Activated T-cell treated with anti-CD3 and anti-CD28 coated beads, Interleukin-2, amount 50 U/mL, for 72 hours (primary cell): ENCODE results near the gene SH3GL2. TPM values are rescaled to one million over a fixed set of nuclear protein-coding genes. Genes with fewer than 3 reads are reported as not detected.

ENCODE experiments used
- ATAC-seq, 2 donors: fragments of 150-1000 bp; cut with Tn5 transposase; replicated peaks in 1 of 2; 2 replicates each; pipeline ENCODE4 v1.10.0; 2021; ENCODE audit warnings: moderate library complexity in 2 of 2, mild to moderate bottlenecking in 1 of 2
- DNase-seq, 2 donors: peaks; one replicate each; pipeline ENCODE4 v3.0.0; 2021 to 2022; ENCODE audit warnings: mixed read lengths in 1 of 2
- H3K27ac Mint-ChIP-seq: one replicate; pipeline ENCODE4 v1.8.0; 2022; ENCODE audit warnings: mild to moderate bottlenecking, moderate library complexity, mixed read lengths
- H3K27me3 Mint-ChIP-seq: one replicate; pipeline ENCODE4 v1.8.0; 2022; ENCODE audit warnings: low read depth, mixed read lengths
- H3K36me3 Mint-ChIP-seq, 2 donors: one replicate each; pipeline ENCODE4 v1.8.0; 2022; ENCODE audit warnings: mixed read lengths in 2 of 2, mild to moderate bottlenecking in 1 of 2; ENCODE audit not compliant: insufficient read depth in 2 of 2
- H3K4me1 Mint-ChIP-seq: one replicate; pipeline ENCODE4 v1.8.0; 2022; ENCODE audit warnings: low read depth, mixed read lengths
- H3K4me3 Mint-ChIP-seq, 2 donors: one replicate each; pipeline ENCODE4 v1.8.0; 2022; ENCODE audit warnings: mild to moderate bottlenecking in 2 of 2, mixed read lengths in 2 of 2, moderate library complexity in 2 of 2
- H3K9me3 Mint-ChIP-seq, 2 donors: one replicate each; pipeline ENCODE4 v1.8.0; 2022; ENCODE audit warnings: mixed read lengths in 2 of 2
- total RNA-seq, 2 donors: library from RNA; stranded (reverse); gene quantifications; one replicate each; pipeline ENCODE4 v1.2.3, GENCODE V29; 2022

The SH3GL2 gene
- total RNA-seq, 2 donors from 2014 or later: not detected

DNA sequence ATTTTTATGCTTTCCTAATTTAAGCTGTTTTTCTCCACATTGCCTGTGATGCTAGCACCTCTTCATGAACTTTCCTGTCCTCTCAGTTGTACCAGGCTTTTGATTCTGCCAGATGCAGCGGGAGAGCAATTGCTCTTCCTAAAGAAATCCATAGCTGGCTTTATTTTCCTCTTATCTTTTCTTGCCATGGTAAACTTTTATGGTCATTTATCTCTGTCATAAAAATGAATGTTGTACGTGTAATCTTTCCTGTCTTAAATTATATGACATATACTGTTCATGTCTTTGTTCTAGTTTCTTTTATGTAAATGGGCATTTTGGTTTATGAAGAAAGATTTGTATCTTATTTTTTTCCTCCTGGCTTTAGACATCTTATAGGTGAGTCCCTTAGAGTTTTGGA, 127.5 kb downstream of the SH3GL2 start:
- no peak for DNase-seq
- Mint-ChIP-seq H3K4me1 (no peaks in the 10 kb centered on the region), H3K4me3 (no peak overlapping the region), H3K36me3 (no peaks in the 10 kb centered on the region), H3K9me3 (no peaks in the 10 kb centered on the region), H3K27ac (no peak overlapping the region), H3K27me3 (no peaks in the 10 kb centered on the region)
- no peak for ATAC-seq

DNA sequence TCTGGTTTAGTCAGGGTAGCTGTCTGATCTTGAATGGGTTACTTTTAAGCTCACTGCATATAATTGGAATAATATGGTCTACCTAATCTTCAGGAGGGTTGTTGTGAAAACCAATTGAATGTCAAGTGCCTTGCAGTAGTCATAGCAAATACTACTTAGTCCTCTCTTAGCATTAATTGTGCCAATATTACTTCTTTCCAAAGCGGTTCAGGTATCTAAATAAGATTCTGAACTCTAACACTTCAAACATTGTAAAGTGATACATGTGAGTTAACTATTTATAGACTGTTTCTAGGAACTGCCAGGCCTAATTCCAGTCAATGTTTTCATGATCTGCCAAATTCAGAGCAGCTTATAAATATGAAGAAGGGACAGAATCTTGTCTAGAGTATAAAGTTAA, 140.2 kb downstream of the SH3GL2 start:
- no peak overlapping the region for H3K27ac Mint-ChIP-seq
- no peaks in the 10 kb centered on the region for H3K4me1 Mint-ChIP-seq
- no peak overlapping the region for H3K4me3 Mint-ChIP-seq
- no peaks in the 10 kb centered on the region for H3K27me3 Mint-ChIP-seq
- H3K36me3 Mint-ChIP-seq: peaks cover 2 to 3% of the 10 kb centered on the region in 2 donors
- DNase-seq: no peak
- peaks cover 10% of the 10 kb centered on the region in 2 donors for H3K9me3 Mint-ChIP-seq
- no peak for ATAC-seq

DNA sequence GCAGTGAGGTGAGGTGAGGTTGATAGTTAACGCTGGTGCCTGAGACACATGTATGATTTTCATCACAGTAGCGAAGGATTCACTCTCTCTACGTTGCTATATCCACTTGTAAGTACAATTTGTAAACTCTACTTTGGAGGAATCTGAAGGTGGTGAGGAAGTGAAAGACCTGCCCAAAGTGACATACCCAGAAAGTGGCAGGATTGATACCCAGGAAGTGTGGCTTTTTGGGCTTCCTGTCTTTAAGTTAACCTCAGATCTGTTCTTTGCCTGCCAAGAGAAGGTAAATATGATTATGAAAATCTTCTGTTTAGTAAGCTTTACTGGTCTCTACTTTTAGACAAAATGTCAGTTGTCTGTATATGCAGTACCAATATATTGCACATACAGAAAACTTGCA, 143.1 kb downstream of the SH3GL2 start:
- Mint-ChIP-seq H3K4me3 (no peak overlapping the region), H3K27ac (no peak overlapping the region), H3K9me3 (peaks cover 9 to 13% of the 10 kb centered on the region in 2 donors), H3K27me3 (no peaks in the 10 kb centered on the region), H3K36me3 (peaks cover 2 to 5% of the 10 kb centered on the region in 2 donors), H3K4me1 (no peaks in the 10 kb centered on the region)
- ATAC-seq (no peak), DNase-seq (no peak)

DNA sequence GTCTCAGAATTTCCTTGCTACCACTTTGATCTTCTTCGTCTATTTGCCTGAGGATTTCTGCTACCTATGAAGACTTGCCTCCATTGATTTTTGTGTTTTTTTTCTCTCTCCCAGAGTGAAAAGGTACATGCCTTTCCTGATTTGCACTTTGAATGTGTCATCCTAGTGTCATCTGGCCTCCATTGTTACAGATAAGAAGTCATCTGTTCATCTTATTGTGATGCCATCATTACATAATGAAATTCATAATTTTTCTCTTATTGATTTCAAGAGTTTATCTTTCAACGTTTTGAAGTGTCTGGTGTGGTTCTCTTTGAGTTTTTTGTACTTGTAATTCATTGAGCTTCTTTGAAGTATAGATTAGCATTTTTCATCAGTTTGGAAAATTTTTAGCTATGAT, 144.8 kb downstream of the SH3GL2 start:
- Mint-ChIP-seq H3K4me3 (no peak overlapping the region), H3K4me1 (no peaks in the 10 kb centered on the region), H3K27ac (no peak overlapping the region), H3K9me3 (peaks cover 9 to 15% of the 10 kb centered on the region in 2 donors), H3K36me3 (peaks cover 2 to 5% of the 10 kb centered on the region in 2 donors), H3K27me3 (no peaks in the 10 kb centered on the region)
- ATAC-seq: no peak
- no peak for DNase-seq

DNA sequence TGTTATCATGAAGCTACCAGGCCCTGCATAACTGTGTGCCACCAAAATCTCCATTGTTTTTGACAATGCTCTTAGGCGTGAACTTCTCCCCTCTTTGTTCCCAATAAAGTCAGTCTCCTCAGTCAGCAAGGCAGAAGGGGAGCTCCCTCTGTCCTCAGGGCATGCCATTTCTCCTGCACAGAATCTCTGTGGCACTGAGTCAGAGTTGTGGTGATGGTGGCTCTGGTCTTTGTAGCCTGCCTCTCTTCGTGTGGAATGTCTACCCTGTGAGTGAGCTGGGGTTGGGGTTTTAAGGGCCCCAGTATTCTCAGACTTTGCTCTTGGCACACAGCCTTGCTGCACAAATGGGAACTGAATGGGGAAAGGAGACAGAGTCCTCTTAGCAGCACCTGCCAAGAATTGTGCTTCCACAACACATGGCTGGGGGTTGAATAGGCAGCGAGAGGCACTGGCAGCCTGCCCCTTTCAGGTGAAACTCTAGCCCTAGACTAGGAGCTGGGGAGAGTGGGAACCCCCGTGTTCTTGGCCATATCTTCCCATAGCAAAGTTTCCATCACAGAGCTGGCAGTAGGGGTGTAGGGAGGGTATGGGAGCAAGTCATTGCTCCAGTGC, 146.6 kb downstream of the SH3GL2 start:
- Mint-ChIP-seq H3K27me3 (no peaks in the 10 kb centered on the region), H3K36me3 (peaks cover 4 to 5% of the 10 kb centered on the region in 2 donors), H3K9me3 (peaks cover 15% of the 10 kb centered on the region in 2 donors), H3K4me1 (no peaks in the 10 kb centered on the region), H3K27ac (no peak overlapping the region), H3K4me3 (no peak overlapping the region)
- DNase-seq (no peak), ATAC-seq (no peak)

DNA sequence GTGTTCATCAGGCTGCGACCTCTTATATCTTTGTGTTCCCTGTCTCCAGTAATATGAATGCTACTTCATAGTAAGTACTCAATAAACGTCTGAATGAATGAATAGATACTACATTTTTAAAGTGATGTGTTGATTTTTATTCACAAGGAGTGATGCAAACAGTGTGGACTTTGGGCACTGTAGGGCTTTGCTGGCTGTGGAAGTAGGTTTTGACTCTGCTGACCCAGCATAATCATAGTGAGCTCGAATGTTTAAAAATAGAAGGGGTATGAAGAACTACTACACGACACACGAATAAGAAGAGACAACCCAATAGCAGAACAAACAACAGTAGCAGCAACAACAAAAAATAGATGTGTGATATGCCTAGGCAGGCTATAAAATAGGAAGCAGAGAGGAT, 147.4 kb downstream of the SH3GL2 start:
- no peak overlapping the region for H3K27ac Mint-ChIP-seq
- H3K36me3 Mint-ChIP-seq: peaks cover 4 to 5% of the 10 kb centered on the region in 2 donors
- DNase-seq (no peak), ATAC-seq (no peak)
- H3K9me3 Mint-ChIP-seq: peaks cover 15% of the 10 kb centered on the region in 2 donors
- no peaks in the 10 kb centered on the region for H3K4me1 Mint-ChIP-seq
- no peak overlapping the region for H3K4me3 Mint-ChIP-seq
- H3K27me3 Mint-ChIP-seq: no peaks in the 10 kb centered on the region

DNA sequence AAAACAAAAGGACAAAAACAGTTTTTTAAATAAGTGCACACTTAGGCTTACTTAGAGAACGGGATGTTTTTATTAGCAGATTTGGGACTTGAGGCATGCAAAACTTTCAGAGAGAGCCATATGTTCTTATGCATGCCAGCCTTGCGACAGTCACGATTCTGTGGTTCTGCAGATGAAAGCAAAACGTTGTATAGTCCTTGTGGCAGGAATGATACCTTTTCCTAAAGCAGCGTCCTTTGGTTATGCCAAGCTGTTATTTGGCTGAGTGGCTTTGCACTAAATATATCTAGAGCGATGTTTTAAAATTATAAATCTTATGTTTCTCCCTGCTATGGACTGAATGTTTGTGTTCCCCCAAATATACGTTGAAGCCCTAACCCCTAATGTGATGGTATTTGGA, 152.0 kb downstream of the SH3GL2 start:
- ATAC-seq: no peak
- Mint-ChIP-seq H3K36me3 (peaks cover 0 to 3% of the 10 kb centered on the region in 2 donors), H3K4me1 (no peaks in the 10 kb centered on the region), H3K27ac (no peak overlapping the region), H3K9me3 (peaks cover 4 to 14% of the 10 kb centered on the region in 2 donors), H3K27me3 (no peaks in the 10 kb centered on the region), H3K4me3 (no peak overlapping the region)
- no peak for DNase-seq

DNA sequence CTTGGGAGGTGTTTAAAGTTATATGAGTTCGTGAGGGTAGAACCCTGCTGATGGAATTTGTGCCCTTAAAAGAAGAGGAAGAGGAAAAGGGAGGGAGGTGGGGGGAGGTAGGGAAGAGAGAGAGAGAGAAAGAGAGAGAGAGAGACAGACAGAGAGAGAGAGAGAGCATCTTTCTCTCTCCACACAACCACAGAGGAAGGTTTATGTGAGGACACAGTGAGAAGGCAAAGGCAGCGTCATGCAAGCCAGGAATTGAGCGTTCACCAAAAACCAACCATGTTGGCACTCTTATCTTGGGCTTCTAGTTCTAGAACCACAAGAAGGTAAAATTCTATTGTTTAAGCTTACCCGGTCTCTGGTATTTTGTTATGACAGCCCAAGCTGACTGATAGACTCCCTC, 152.4 kb downstream of the SH3GL2 start:
- H3K4me3 Mint-ChIP-seq: no peak overlapping the region
- ATAC-seq (no peak), DNase-seq (no peak)
- H3K36me3 Mint-ChIP-seq: peaks cover 0 to 3% of the 10 kb centered on the region in 2 donors
- H3K9me3 Mint-ChIP-seq: peaks cover 4 to 11% of the 10 kb centered on the region in 2 donors
- no peaks in the 10 kb centered on the region for H3K27me3 Mint-ChIP-seq
- no peaks in the 10 kb centered on the region for H3K4me1 Mint-ChIP-seq
- H3K27ac Mint-ChIP-seq: no peak overlapping the region

DNA sequence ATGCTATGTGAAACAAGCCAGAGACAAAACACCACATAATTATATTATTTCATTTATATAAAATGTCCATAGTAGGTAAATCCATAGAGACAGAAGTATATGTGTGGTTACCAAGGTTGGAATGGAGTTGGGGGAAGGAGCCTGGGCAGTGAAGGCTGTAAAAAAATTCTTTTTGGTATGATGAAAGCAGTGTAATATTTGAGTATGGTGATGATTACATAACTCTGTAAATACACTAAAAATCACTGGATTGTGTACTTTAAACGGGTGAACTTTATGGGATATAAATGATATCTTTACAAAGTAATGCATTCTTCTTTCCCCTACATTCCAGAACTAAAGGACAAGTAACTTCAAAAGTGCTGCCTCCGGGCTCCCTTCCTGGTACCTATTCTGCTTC, 155.8 kb downstream of the SH3GL2 start:
- no peak overlapping the region for H3K27ac Mint-ChIP-seq
- no peak for ATAC-seq
- no peak overlapping the region for H3K4me3 Mint-ChIP-seq
- no peaks in the 10 kb centered on the region for H3K27me3 Mint-ChIP-seq
- no peak for DNase-seq
- H3K9me3 Mint-ChIP-seq: peaks cover 5 to 7% of the 10 kb centered on the region in 2 donors
- peaks cover 0 to 3% of the 10 kb centered on the region in 2 donors for H3K36me3 Mint-ChIP-seq
- H3K4me1 Mint-ChIP-seq: no peaks in the 10 kb centered on the region

DNA sequence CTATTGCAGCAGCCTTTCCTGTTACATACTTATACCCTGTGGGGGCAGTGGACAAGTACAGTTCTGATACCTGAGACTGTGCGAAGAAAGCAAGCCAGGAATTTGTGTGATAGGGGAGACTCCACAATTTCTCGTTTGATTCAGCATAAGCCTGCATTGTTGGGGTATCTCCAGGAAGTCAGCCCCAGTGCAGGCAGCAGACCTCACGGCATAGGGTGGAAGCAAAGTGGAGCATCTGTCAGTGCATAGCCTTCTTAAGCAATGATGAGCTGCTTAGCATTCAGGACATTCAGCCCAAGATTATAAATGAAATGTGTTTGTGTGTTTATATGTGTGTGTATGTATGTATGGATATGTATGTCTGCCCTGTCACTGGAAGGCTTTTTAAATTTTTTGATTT, 157.0 kb downstream of the SH3GL2 start:
- no peaks in the 10 kb centered on the region for H3K4me1 Mint-ChIP-seq
- DNase-seq: no peak
- H3K9me3 Mint-ChIP-seq: peaks cover 3 to 4% of the 10 kb centered on the region in 2 donors
- H3K27ac Mint-ChIP-seq: no peak overlapping the region
- no peaks in the 10 kb centered on the region for H3K27me3 Mint-ChIP-seq
- no peaks in the 10 kb centered on the region for H3K36me3 Mint-ChIP-seq
- H3K4me3 Mint-ChIP-seq: no peak overlapping the region
- no peak for ATAC-seq

DNA sequence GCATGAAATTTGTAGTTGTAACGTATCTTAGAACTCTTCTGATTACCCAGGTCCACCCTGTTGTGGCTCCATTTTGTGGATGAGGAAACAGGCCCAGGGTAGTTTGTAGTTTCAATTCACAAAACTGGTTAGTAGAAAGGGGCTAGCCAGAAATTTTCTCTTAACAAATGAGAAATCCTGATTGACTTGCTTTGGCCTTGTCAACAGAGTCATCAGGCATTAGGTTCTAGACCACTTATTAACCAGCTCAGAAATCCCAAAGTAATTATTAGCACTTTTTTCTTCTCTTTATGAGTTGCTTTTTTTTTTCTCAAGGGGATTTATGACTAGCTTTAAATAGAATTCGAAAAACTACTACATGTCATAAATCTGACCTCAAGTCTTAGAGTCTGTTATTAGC, 160.2 kb downstream of the SH3GL2 start:
- Mint-ChIP-seq H3K36me3 (no peaks in the 10 kb centered on the region), H3K27ac (no peak overlapping the region), H3K9me3 (peaks cover 5 to 9% of the 10 kb centered on the region in 2 donors), H3K4me3 (no peak overlapping the region), H3K27me3 (no peaks in the 10 kb centered on the region), H3K4me1 (no peaks in the 10 kb centered on the region)
- DNase-seq (no peak), ATAC-seq (no peak)

DNA sequence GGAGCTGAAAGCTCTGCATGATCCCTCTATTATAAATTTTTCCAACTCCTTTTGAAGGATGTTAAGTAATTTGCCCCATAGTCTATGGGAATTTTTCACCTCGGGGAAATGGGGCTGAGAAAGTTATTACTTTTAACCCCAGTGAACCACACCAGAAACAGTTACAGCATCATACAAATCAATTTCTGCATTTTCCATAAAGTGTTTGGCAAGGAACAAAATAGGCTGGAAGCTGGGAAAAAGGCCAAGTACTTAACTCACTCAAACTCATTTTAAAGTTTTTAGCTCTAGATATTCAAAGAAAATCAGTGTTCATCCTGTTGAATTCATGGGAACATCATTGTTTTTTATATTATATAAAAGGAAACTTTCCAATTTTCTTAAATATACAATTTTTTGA, 160.9 kb downstream of the SH3GL2 start:
- no peak overlapping the region for H3K27ac Mint-ChIP-seq
- H3K9me3 Mint-ChIP-seq: peaks cover 5 to 9% of the 10 kb centered on the region in 2 donors
- no peaks in the 10 kb centered on the region for H3K27me3 Mint-ChIP-seq
- DNase-seq (no peak), ATAC-seq (no peak)
- no peak overlapping the region for H3K4me3 Mint-ChIP-seq
- H3K36me3 Mint-ChIP-seq: no peaks in the 10 kb centered on the region
- no peaks in the 10 kb centered on the region for H3K4me1 Mint-ChIP-seq

DNA sequence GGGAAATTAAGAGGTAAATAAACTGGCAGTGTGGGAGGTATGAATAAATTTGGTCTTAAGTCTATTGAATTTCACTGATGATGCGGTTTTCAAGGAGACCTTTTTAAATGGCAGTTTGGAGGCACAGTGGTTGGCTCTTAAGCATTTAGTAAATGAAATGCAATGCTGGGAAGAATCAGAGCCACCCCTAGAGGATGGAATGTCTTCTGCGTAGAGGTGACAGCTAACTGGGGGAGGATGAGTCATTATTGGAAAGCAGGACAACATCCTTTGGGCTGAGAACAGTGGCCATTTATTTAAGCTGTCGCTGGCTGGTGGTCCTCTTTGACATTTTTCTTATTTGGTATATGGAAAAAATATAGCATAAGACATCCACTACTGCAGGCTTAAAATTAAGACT, 163.2 kb downstream of the SH3GL2 start:
- H3K9me3 Mint-ChIP-seq: peaks cover 3 to 10% of the 10 kb centered on the region in 2 donors
- no peak overlapping the region for H3K27ac Mint-ChIP-seq
- H3K4me3 Mint-ChIP-seq: no peak overlapping the region
- H3K36me3 Mint-ChIP-seq: no peaks in the 10 kb centered on the region
- no peaks in the 10 kb centered on the region for H3K27me3 Mint-ChIP-seq
- H3K4me1 Mint-ChIP-seq: no peaks in the 10 kb centered on the region
- DNase-seq (no peak), ATAC-seq (no peak)

DNA sequence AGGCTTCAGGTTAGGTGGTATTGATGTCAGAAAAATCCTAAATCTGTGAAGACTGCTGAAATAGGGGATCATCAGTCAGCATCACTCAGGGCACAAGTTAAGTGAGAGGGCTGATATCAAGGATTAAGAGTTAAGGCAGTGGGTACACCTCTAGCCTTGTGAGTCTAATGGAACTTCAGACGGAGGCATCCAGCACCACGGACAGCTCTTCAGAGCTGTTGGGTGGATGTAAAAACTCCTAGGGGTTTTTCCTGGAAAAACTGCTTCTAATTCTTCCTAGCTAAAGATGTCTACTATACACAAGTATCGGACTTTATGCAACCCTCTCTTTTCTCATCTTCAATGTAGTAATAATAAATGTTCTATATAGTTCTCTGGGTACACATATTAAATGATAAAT, 165.9 kb downstream of the SH3GL2 start:
- H3K9me3 Mint-ChIP-seq: peaks cover 5 to 8% of the 10 kb centered on the region in 2 donors
- H3K27ac Mint-ChIP-seq: no peak overlapping the region
- H3K4me1 Mint-ChIP-seq: no peaks in the 10 kb centered on the region
- no peaks in the 10 kb centered on the region for H3K27me3 Mint-ChIP-seq
- no peak overlapping the region for H3K4me3 Mint-ChIP-seq
- DNase-seq (no peak), ATAC-seq (no peak)
- H3K36me3 Mint-ChIP-seq: peaks cover 0 to 1% of the 10 kb centered on the region in 2 donors
